SK-N-SH (cell line): ENCODE data around the gene ELAVL2. TPM values are rescaled to one million over a fixed set of nuclear protein-coding genes. Genes with fewer than 3 reads are reported as not detected.

ENCODE experiments used
- CTCF ChIA-PET: fragments of 300-600, 350-600 bp; formaldehyde crosslinking; extraction: SDS; loops from one replicate; lab custom pipeline; 2021; lab: Yijun Ruan, JAX
- POLR2A ChIA-PET: fragments of 350-600 bp; sonication (Branson Sonifier 250); formaldehyde crosslinking; extraction: SDS; loops from one replicate; lab custom pipeline; 2020; ENCODE audit warnings: antibody characterized with exemption, inconsistent platforms; lab: Yijun Ruan, JAX
- DNase-seq: peaks from one replicate; pipeline ENCODE4 v3.0.0; 2012
- H2AFZ ChIP-seq: fragments of 200-600 bp; sonication (generic); 2 replicates; pipeline ENCODE4 v1.8.1; 2016; ENCODE audit warnings: antibody characterized with exemption, mild to moderate bottlenecking, low read depth
- H3F3A ChIP-seq: fragments of 200-600 bp; sonication (generic); replicated peaks from 2 replicates; pipeline ENCODE3; 2016; ENCODE audit warnings: antibody characterized with exemption, mild to moderate bottlenecking; ENCODE audit not compliant: insufficient read depth
- H3K27ac ChIP-seq, 2 experiments: fragments of 200-500 bp in 1 of 2; fragments of 200-600 bp in 1 of 2; sonication (Bioruptor generic) in 1 of 2; sonication (generic), shearing (Covaris generic) in 1 of 2; 2 replicates each; pipeline versions ENCODE4 v1.5.1 to v1.6.1; 2014 to 2016; ENCODE audit warnings: low read depth in 2 of 2, inconsistent platforms in 1 of 2, low read length in 1 of 2, mild to moderate bottlenecking in 1 of 2, mixed read lengths in 1 of 2
- H3K27me3 ChIP-seq: fragments of 200-600 bp; sonication (generic), shearing (Covaris generic); 2 replicates; pipeline ENCODE4 v1.6.1; 2016; ENCODE audit warnings: mixed run types; ENCODE audit not compliant: insufficient read depth
- H3K36me3 ChIP-seq, 2 experiments: fragments of 200-500 bp in 1 of 2; fragments of 200-600 bp in 1 of 2; sonication (Bioruptor generic) in 1 of 2; sonication (generic) in 1 of 2; replicated peaks in 1 of 2; 2 replicates each; pipeline versions ENCODE3 to v1.5.1; 2014 to 2016; ENCODE audit warnings: low read length in 1 of 2, mild to moderate bottlenecking in 1 of 2; ENCODE audit not compliant: insufficient read depth in 2 of 2, control insufficient read depth in 1 of 2
- H3K4me1 ChIP-seq, 2 experiments: fragments of 200-500 bp in 1 of 2; fragments of 200-600 bp in 1 of 2; sonication (Bioruptor generic) in 1 of 2; sonication (generic), shearing (Covaris generic) in 1 of 2; 2 replicates each; pipeline versions ENCODE4 v1.5.1 to v1.6.1; 2014 to 2016; ENCODE audit warnings: low read depth in 1 of 2, low read length in 1 of 2, mixed run types in 1 of 2; ENCODE audit not compliant: insufficient read depth in 2 of 2, control insufficient read depth in 1 of 2
- H3K4me2 ChIP-seq: fragments of 200-600 bp; sonication (generic), shearing (Covaris generic); 2 replicates; pipeline ENCODE4 v1.6.1; 2017; ENCODE audit warnings: mixed run types
- H3K4me3 ChIP-seq, 2 experiments: fragments of 200-500 bp in 1 of 2; fragments of 200-600 bp in 1 of 2; sonication (Bioruptor generic) in 1 of 2; sonication (generic), shearing (Covaris generic) in 1 of 2; 2 replicates each; pipeline versions ENCODE4 v1.5.1 to v1.8.1; 2014 to 2016; ENCODE audit warnings: low read depth in 2 of 2, inconsistent platforms in 1 of 2, low read length in 1 of 2, mild to moderate bottlenecking in 1 of 2, mixed read lengths in 1 of 2, moderate library complexity in 1 of 2
- H3K79me2 ChIP-seq: fragments of 200-600 bp; sonication (generic); 2 replicates; pipeline ENCODE4 v1.8.1; 2017; ENCODE audit warnings: mild to moderate bottlenecking; ENCODE audit not compliant: insufficient read depth
- H3K9ac ChIP-seq: fragments of 200-600 bp; sonication (generic); 2 replicates; pipeline ENCODE4 v1.6.1; 2017; ENCODE audit warnings: mixed run types
- H3K9me2 ChIP-seq: fragments of 200-600 bp; sonication (generic); 2 replicates; pipeline ENCODE4 v1.6.1; 2017; ENCODE audit warnings: mixed run types
- H3K9me3 ChIP-seq: fragments of 200-600 bp; sonication (generic); 2 replicates; pipeline ENCODE4 v1.6.1; 2017; ENCODE audit warnings: mixed run types, mild to moderate bottlenecking, moderate library complexity
- H4K20me1 ChIP-seq: fragments of 200-600 bp; sonication (generic); 2 replicates; pipeline ENCODE4 v1.6.1; 2017; ENCODE audit warnings: mild to moderate bottlenecking, mixed run types; ENCODE audit not compliant: insufficient read depth
- CHD2 ChIP-seq: fragments of 150-350 bp; IDR thresholded peaks from 2 replicates; pipeline ENCODE4 v1.6.1; 2018; ENCODE audit warnings: low read length; ENCODE audit not compliant: partially characterized antibody
- EP300 ChIP-seq, 2 experiments: IDR thresholded peaks; 2 replicates each; pipeline versions ENCODE4 v1.4.0 to v1.6.1; 2012; ENCODE audit warnings: borderline replicate concordance in 1 of 2, low read depth in 1 of 2, low read length in 1 of 2
- EZH2phosphoT487 ChIP-seq: fragments of 200-600 bp; sonication (generic); IDR thresholded peaks from 2 replicates; pipeline ENCODE4 v1.6.1; 2017; ENCODE audit warnings: low read depth, mixed run types, mild to moderate bottlenecking, antibody characterized with exemption, moderate library complexity, borderline replicate concordance
- FOSL2 ChIP-seq: IDR thresholded peaks from 2 replicates; pipeline ENCODE4 v1.4.0; 2012; ENCODE audit warnings: low read depth, mild to moderate bottlenecking, moderate library complexity, borderline replicate concordance
- FOXJ3 ChIP-seq: sonication (generic); formaldehyde crosslinking; IDR thresholded peaks from 2 replicates; pipeline ENCODE4 v1.5.1; 2020; ENCODE audit warnings: mild to moderate bottlenecking, missing genetic modification reagents
- GABPA ChIP-seq: IDR thresholded peaks from 2 replicates; pipeline ENCODE4 v1.4.0; 2012; ENCODE audit warnings: low read depth, mild to moderate bottlenecking
- GATA2 ChIP-seq: sonication (generic); formaldehyde crosslinking; IDR thresholded peaks from 2 replicates; pipeline ENCODE4 v1.5.0; 2020; ENCODE audit warnings: mild to moderate bottlenecking, missing genetic modification reagents
- MXI1 ChIP-seq: IDR thresholded peaks from 2 replicates; pipeline ENCODE4 v1.6.1; 2012; ENCODE audit warnings: mild to moderate bottlenecking, low read depth, low read length, improper control_type of control experiment
- RAD21 ChIP-seq: IDR thresholded peaks from 2 replicates; pipeline ENCODE4 v1.6.1; 2012; ENCODE audit warnings: mild to moderate bottlenecking, low read length
- RCOR1 ChIP-seq: fragments of 150-350 bp; IDR thresholded peaks from 2 replicates; pipeline ENCODE4 v1.6.1; 2017; ENCODE audit warnings: antibody characterized with exemption, low read length
- TCF12 ChIP-seq: IDR thresholded peaks from 2 replicates; pipeline ENCODE4 v1.4.0; 2012
- TEAD4 ChIP-seq: IDR thresholded peaks from 2 replicates; pipeline ENCODE4 v1.4.0; 2012; ENCODE audit warnings: mild to moderate bottlenecking, borderline replicate concordance; ENCODE audit not compliant: insufficient read depth
- YY1 ChIP-seq: IDR thresholded peaks from 2 replicates; pipeline ENCODE4 v1.4.0; 2012; ENCODE audit warnings: low read depth, mild to moderate bottlenecking
- WGBS: methylation state at CpG from one replicate; pipeline ENCODE4 v1.1.6; 2017; ENCODE audit warnings: low lambda C conversion rate; 5-methylcytosine and 5-hydroxymethylcytosine counted together
- polyA plus RNA-seq, 3 experiments: library from polyadenylated mRNA; depleted of rRNA; stranded (reverse); fragments of >200 nt; gene quantifications; 2 replicates each; pipeline ENCODE4 v1.2.3, GENCODE V29; 2012
- TF ChIP-seq, protein P1 (sequence below): fragments of 150-350 bp; IDR thresholded peaks from 2 replicates; pipeline ENCODE4 v1.6.1; 2016; ENCODE audit warnings: mild to moderate bottlenecking, low read depth, low read length
- TF ChIP-seq, protein P2 (sequence below): IDR thresholded peaks from 2 replicates; pipeline ENCODE4 v1.6.1; 2012; ENCODE audit warnings: mild to moderate bottlenecking, low read depth, low read length, moderate library complexity
- TF ChIP-seq, protein P3 (sequence below): IDR thresholded peaks from 2 replicates; pipeline ENCODE4 v1.4.0; 2012; ENCODE audit warnings: low read depth
- TF ChIP-seq, protein P4 (sequence below): IDR thresholded peaks from 2 replicates; pipeline ENCODE4 v1.4.0; 2012; ENCODE audit warnings: low read depth, borderline replicate concordance
- TF ChIP-seq, protein P5 (sequence below): fragments of 150-350 bp; IDR thresholded peaks from 2 replicates; pipeline ENCODE4 v1.6.1; 2017; ENCODE audit warnings: antibody characterized with exemption, low read length, low read depth, borderline replicate concordance
- TF ChIP-seq, protein P6 (sequence below): fragments of 200-600 bp; sonication (generic); IDR thresholded peaks from 2 replicates; pipeline ENCODE4 v1.6.1; 2017; ENCODE audit warnings: antibody characterized with exemption, mild to moderate bottlenecking, moderate library complexity

The ELAVL2 gene
- polyA plus RNA-seq, 1 of the 3 experiments (the other 2 are of a cell fraction) = 0.15 TPM

DNA sequence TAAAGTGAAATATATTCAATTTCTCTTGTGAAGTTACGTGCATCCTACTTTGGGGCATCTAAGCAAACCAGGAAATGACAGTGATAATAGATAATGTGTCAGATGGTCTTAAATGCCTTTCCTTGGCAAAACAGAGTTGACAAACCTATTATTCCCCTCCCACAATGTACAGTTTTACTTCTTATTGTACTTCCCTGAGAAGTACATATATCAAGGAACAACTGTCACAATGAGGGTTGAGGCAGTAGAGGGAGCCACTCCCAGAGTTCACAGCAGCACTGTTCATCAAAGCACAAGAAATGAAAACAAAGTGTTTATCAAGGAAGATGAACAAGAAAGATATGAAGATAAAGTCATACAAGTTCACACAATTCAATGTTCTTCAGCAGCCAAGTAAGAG, 41.1 kb downstream of the ELAVL2 start (continued):
- no peak for TF ChIP-seq FOSL2
- TF ChIP-seq, all 33 proteins: peak for 0

DNA sequence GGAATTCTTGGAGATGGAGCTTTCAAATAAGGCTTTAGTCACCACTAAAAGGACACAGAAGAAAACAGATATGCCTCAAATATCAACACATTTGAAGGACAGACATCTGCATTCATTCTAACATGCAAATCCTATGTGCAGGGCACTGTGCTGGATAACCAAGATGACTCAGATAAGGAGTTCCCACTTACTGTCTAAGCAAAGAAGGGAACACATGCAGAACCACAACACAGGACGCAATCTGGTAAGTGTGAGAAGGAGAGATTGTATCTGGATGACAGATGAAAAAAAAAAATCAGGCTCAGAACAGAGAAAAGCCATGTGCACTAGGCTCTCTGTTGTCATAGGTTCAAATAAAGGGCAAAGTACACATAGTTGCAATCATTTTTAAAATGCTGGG, 42.5 kb downstream of the ELAVL2 start:
- no peak overlapping the region for H3K4me3 ChIP-seq
- DNase-seq = peak; percentile 66
- TF ChIP-seq RCOR1 = peak; percentile 94
- TF ChIP-seq, protein P1, sequence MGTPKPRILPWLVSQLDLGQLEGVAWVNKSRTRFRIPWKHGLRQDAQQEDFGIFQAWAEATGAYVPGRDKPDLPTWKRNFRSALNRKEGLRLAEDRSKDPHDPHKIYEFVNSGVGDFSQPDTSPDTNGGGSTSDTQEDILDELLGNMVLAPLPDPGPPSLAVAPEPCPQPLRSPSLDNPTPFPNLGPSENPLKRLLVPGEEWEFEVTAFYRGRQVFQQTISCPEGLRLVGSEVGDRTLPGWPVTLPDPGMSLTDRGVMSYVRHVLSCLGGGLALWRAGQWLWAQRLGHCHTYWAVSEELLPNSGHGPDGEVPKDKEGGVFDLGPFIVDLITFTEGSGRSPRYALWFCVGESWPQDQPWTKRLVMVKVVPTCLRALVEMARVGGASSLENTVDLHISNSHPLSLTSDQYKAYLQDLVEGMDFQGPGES = no peak
- peak; percentile 91 for TF ChIP-seq MXI1
- peak; percentile 100 for TF ChIP-seq GATA2 (CRISPR knock-in tag)
- no peak for TF ChIP-seq TEAD4
- TF ChIP-seq, protein P2, sequence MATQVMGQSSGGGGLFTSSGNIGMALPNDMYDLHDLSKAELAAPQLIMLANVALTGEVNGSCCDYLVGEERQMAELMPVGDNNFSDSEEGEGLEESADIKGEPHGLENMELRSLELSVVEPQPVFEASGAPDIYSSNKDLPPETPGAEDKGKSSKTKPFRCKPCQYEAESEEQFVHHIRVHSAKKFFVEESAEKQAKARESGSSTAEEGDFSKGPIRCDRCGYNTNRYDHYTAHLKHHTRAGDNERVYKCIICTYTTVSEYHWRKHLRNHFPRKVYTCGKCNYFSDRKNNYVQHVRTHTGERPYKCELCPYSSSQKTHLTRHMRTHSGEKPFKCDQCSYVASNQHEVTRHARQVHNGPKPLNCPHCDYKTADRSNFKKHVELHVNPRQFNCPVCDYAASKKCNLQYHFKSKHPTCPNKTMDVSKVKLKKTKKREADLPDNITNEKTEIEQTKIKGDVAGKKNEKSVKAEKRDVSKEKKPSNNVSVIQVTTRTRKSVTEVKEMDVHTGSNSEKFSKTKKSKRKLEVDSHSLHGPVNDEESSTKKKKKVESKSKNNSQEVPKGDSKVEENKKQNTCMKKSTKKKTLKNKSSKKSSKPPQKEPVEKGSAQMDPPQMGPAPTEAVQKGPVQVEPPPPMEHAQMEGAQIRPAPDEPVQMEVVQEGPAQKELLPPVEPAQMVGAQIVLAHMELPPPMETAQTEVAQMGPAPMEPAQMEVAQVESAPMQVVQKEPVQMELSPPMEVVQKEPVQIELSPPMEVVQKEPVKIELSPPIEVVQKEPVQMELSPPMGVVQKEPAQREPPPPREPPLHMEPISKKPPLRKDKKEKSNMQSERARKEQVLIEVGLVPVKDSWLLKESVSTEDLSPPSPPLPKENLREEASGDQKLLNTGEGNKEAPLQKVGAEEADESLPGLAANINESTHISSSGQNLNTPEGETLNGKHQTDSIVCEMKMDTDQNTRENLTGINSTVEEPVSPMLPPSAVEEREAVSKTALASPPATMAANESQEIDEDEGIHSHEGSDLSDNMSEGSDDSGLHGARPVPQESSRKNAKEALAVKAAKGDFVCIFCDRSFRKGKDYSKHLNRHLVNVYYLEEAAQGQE = no peak
- TF ChIP-seq FOXJ3 = peak; percentile 99
- peak in 1 of 2 experiments; percentile 96; a peak in 2 of 4 replicates for TF ChIP-seq EP300 (IDR thresholded peaks at IDR 0.05; ENCODE audit: borderline replicate concordance in 1 of 2, low read depth in 1 of 2, low read length in 1 of 2)
- TF ChIP-seq, protein P3, sequence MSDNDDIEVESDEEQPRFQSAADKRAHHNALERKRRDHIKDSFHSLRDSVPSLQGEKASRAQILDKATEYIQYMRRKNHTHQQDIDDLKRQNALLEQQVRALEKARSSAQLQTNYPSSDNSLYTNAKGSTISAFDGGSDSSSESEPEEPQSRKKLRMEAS = no peak
- TF ChIP-seq TCF12 = peak; percentile 12; the same call in 1 of the 2 replicates
- TF ChIP-seq, protein P4, sequence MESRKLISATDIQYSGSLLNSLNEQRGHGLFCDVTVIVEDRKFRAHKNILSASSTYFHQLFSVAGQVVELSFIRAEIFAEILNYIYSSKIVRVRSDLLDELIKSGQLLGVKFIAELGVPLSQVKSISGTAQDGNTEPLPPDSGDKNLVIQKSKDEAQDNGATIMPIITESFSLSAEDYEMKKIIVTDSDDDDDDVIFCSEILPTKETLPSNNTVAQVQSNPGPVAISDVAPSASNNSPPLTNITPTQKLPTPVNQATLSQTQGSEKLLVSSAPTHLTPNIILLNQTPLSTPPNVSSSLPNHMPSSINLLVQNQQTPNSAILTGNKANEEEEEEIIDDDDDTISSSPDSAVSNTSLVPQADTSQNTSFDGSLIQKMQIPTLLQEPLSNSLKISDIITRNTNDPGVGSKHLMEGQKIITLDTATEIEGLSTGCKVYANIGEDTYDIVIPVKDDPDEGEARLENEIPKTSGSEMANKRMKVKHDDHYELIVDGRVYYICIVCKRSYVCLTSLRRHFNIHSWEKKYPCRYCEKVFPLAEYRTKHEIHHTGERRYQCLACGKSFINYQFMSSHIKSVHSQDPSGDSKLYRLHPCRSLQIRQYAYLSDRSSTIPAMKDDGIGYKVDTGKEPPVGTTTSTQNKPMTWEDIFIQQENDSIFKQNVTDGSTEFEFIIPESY = no peak
- TF ChIP-seq, protein P5, sequence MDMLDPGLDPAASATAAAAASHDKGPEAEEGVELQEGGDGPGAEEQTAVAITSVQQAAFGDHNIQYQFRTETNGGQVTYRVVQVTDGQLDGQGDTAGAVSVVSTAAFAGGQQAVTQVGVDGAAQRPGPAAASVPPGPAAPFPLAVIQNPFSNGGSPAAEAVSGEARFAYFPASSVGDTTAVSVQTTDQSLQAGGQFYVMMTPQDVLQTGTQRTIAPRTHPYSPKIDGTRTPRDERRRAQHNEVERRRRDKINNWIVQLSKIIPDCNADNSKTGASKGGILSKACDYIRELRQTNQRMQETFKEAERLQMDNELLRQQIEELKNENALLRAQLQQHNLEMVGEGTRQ = no peak
- TF ChIP-seq, protein P6, sequence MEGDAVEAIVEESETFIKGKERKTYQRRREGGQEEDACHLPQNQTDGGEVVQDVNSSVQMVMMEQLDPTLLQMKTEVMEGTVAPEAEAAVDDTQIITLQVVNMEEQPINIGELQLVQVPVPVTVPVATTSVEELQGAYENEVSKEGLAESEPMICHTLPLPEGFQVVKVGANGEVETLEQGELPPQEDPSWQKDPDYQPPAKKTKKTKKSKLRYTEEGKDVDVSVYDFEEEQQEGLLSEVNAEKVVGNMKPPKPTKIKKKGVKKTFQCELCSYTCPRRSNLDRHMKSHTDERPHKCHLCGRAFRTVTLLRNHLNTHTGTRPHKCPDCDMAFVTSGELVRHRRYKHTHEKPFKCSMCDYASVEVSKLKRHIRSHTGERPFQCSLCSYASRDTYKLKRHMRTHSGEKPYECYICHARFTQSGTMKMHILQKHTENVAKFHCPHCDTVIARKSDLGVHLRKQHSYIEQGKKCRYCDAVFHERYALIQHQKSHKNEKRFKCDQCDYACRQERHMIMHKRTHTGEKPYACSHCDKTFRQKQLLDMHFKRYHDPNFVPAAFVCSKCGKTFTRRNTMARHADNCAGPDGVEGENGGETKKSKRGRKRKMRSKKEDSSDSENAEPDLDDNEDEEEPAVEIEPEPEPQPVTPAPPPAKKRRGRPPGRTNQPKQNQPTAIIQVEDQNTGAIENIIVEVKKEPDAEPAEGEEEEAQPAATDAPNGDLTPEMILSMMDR = no peak
- TF ChIP-seq CHD2 = peak; percentile 77
- TF ChIP-seq RAD21 = peak; percentile 39
- no peak for TF ChIP-seq GABPA
- no peak for TF ChIP-seq YY1
- no peak for TF ChIP-seq EZH2phosphoT487
- WGBS = 16% methylated on average over 1 of the region's 1 CpG
- H4K20me1 ChIP-seq = no peaks in the 10 kb centered on the region
- ChIA-PET POLR2A (no interaction called here), CTCF (interaction anchor here (2.6 kb wide), 1 partner anchor 12 kb away, joined by 9 read pairs; no protein-coding TSS in a partner anchor)
- H3K27me3 ChIP-seq = no peaks in the 10 kb centered on the region
- no peaks in the 10 kb centered on the region for H3K36me3 ChIP-seq
- H3K9me3 ChIP-seq = no peaks in the 10 kb centered on the region
- no peak overlapping the region for H3K9ac ChIP-seq
- H2AFZ ChIP-seq = no peak overlapping the region
- H3K79me2 ChIP-seq = no peaks in the 10 kb centered on the region
- peaks cover 0 to 10% of the 10 kb centered on the region in 2 experiments; a peak in 1 of 4 replicates for H3K4me1 ChIP-seq
- H3K9me2 ChIP-seq = no peaks in the 10 kb centered on the region
- H3K4me2 ChIP-seq = no peak overlapping the region
- peak overlapping the region in 1 of 2 experiments; percentile 65; a peak in 2 of 4 replicates for H3K27ac ChIP-seq
- no peaks in the 10 kb centered on the region for H3F3A ChIP-seq
